ENCODE measurements around the gene HOXC11. TPM values are rescaled to one million over a fixed set of nuclear protein-coding genes. Genes with fewer than 3 reads are reported as not detected.

Gene HOXC11
- total RNA-seq, 1 donor from 2014 or later = not detected

GRCh38 chr12:53956914-53957536 lies 15.9 kb upstream of the HOXC11 start:
- peaks cover 3% of the 10 kb centered on the region for H3K9me3 Mint-ChIP-seq (ENCODE audit: unreplicated experiment)
- no peak for TF ChIP-seq CTCF (IDR thresholded peaks at IDR 0.05; ENCODE audit: partially characterized antibody, unreplicated experiment)
- peaks cover 4% of the 10 kb centered on the region for H3K36me3 Mint-ChIP-seq (ENCODE audit: unreplicated experiment)
- no peak overlapping the region for H3K4me3 Mint-ChIP-seq (ENCODE audit: unreplicated experiment)
- DNase-seq = no peak
- no peaks in the 10 kb centered on the region for H3K4me1 Mint-ChIP-seq (ENCODE audit: low read depth, unreplicated experiment)
- peaks cover 53% of the 10 kb centered on the region for H3K27me3 Mint-ChIP-seq (ENCODE audit: unreplicated experiment)
- no peak overlapping the region for H3K27ac Mint-ChIP-seq (ENCODE audit: unreplicated experiment)

- H3K4me3 Mint-ChIP-seq (ENCODE audit: unreplicated experiment) = no peak overlapping the region
- peaks cover 4% of the 10 kb centered on the region for H3K36me3 Mint-ChIP-seq (ENCODE audit: unreplicated experiment)
- H3K27me3 Mint-ChIP-seq (ENCODE audit: unreplicated experiment) = peaks cover 48% of the 10 kb centered on the region
- H3K27ac Mint-ChIP-seq (ENCODE audit: unreplicated experiment) = no peak overlapping the region
- no peak for TF ChIP-seq CTCF (IDR thresholded peaks at IDR 0.05; ENCODE audit: partially characterized antibody, unreplicated experiment)
- no peaks in the 10 kb centered on the region for H3K4me1 Mint-ChIP-seq (ENCODE audit: low read depth, unreplicated experiment)
- no peak for DNase-seq
- H3K9me3 Mint-ChIP-seq (ENCODE audit: unreplicated experiment) = peaks cover 3% of the 10 kb centered on the region
Measured at GRCh38 chr12:53958128-53958527, 14.8 kb upstream of the HOXC11 start.

- Mint-ChIP-seq H3K36me3 (ENCODE audit: unreplicated experiment) (peaks cover 4% of the 10 kb centered on the region), H3K4me1 (ENCODE audit: low read depth, unreplicated experiment) (no peaks in the 10 kb centered on the region), H3K27ac (ENCODE audit: unreplicated experiment) (no peak overlapping the region), H3K9me3 (ENCODE audit: unreplicated experiment) (peaks cover 3% of the 10 kb centered on the region), H3K27me3 (ENCODE audit: unreplicated experiment) (peaks cover 43% of the 10 kb centered on the region), H3K4me3 (ENCODE audit: unreplicated experiment) (no peak overlapping the region)
- no peak for DNase-seq
- TF ChIP-seq CTCF (IDR thresholded peaks at IDR 0.05; ENCODE audit: partially characterized antibody, unreplicated experiment) = no peak
Measured at GRCh38 chr12:53959314-53959713, 13.6 kb upstream of the HOXC11 start.

- Mint-ChIP-seq H3K4me1 (ENCODE audit: low read depth, unreplicated experiment) (no peaks in the 10 kb centered on the region), H3K4me3 (ENCODE audit: unreplicated experiment) (no peak overlapping the region), H3K36me3 (ENCODE audit: unreplicated experiment) (peaks cover 4% of the 10 kb centered on the region), H3K27ac (ENCODE audit: unreplicated experiment) (no peak overlapping the region), H3K27me3 (ENCODE audit: unreplicated experiment) (peaks cover 47% of the 10 kb centered on the region), H3K9me3 (ENCODE audit: unreplicated experiment) (peaks cover 3% of the 10 kb centered on the region)
- TF ChIP-seq CTCF (IDR thresholded peaks at IDR 0.05; ENCODE audit: partially characterized antibody, unreplicated experiment) = no peak
- no peak for DNase-seq
Measured at GRCh38 chr12:53960187-53961024, 12.5 kb upstream of the HOXC11 start.

Data from glutamatergic neuron (in vitro differentiated cells).